ENCODE measurements around the gene WDR12. TPM values are rescaled to one million over a fixed set of nuclear protein-coding genes. Genes with fewer than 3 reads are reported as not detected.

WDR12 gene
- total RNA-seq, 4 donors from 2014 or later, result 4.7 to 18.0 (median 13.9) TPM

- no peak for TF ChIP-seq CTCF (IDR thresholded peaks at IDR 0.05; ENCODE audit: low read depth)
Observed at GRCh38 chr2:202844656-202845055, 66.8 kb downstream of the WDR12 start.

- TF ChIP-seq CTCF (IDR thresholded peaks at IDR 0.05; ENCODE audit: low read depth), result no peak
Observed at GRCh38 chr2:202842690-202843089, 68.8 kb downstream of the WDR12 start.

GRCh38 chr2:202841090-202841867 lies 70.2 kb downstream of the WDR12 start:
- no peak for TF ChIP-seq CTCF (IDR thresholded peaks at IDR 0.05; ENCODE audit: low read depth)

- TF ChIP-seq CTCF (IDR thresholded peaks at IDR 0.05; ENCODE audit: low read depth), result no peak
Observed at GRCh38 chr2:202831242-202832220, 79.9 kb downstream of the WDR12 start.

- TF ChIP-seq CTCF (IDR thresholded peaks at IDR 0.05; ENCODE audit: low read depth), result no peak
Observed at GRCh38 chr2:202824901-202825300, 86.6 kb downstream of the WDR12 start.

Other genes with a start within 250 kb of the WDR12 start
- 10 to 100 TPM in 3 of 4 donors, 1 to 10 TPM in 1; 8.0 to 16.7 (median 11.6) TPM for gene ICA1L, start 39.9 kb downstream of the WDR12 start, total RNA-seq
- 10 to 100 TPM in 3 of 4 donors, 1 to 10 TPM in 1; 8.2 to 19.6 (median 11.9) TPM for gene CARF, start 602 bp upstream of the WDR12 start, total RNA-seq
- gene NBEAL1, start 103.2 kb upstream of the WDR12 start, total RNA-seq, result 10 to 100 TPM; 45.0 to 80.9 (median 54.3) TPM

All from subcutaneous adipose tissue (tissue), 4 donors.